ENCODE results near the gene MACROH2A2.

DNA sequence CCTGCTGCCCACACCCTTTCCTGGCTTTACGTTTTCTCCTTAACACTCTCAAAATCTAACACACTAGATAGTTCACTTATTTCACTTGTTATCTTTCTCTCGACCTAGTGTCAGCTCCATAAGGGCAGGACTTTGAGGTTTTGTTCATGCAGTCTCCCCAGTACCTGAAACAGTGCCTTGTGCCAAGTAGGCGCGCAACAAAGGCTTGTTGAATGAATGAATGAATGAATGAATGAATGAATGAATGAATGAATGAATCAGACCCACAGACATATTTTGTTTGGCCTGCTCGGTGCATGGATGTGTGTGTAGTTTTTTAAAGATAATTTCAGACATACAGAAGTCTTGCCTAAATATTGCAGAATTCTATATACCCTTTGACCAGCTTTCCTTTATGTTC is 87.7 kb downstream of the MACROH2A2 start:
- TF ChIP-seq FOXA1 (IDR thresholded peaks at IDR 0.05) (no peak), FOXK2 (IDR thresholded peaks at IDR 0.05) (no peak)

Measured in HEK293T (cell line).